C4-2B (cell line): ENCODE measurements around the gene MUC6.

ENCODE experiments used
- ZFX ChIP-seq: fragments of 450-650 bp; IDR thresholded peaks from 2 replicates; pipeline ENCODE4 v1.6.1; 2017
- TF ChIP-seq, protein P1 (sequence below): fragments of 450-650 bp; conservative IDR thresholded peaks from 2 replicates; pipeline ENCODE4 v1.5.1; 2017; ENCODE audit warnings: mild to moderate bottlenecking

DNA sequence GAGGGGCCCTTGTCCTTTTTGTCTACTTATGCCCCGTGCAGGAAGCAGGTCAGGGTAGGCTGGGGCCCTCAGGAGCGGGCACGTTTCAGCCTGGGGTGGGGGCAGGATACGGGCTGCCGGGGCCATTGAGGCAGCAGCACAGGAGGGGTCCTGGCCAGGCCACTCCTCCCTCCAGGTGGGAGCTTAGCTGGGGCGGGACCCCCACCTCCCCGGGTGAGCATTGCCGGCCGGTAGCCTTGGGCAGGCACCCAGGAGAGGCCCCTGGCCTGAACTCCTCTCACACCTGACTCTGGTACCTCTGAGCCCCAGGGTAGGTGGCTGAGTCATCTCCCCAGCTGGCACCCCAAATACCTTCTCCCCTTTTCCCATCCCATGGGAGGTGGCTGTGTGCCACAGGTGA is 5.0 kb upstream of the MUC6 start:
- TF ChIP-seq, protein P1, sequence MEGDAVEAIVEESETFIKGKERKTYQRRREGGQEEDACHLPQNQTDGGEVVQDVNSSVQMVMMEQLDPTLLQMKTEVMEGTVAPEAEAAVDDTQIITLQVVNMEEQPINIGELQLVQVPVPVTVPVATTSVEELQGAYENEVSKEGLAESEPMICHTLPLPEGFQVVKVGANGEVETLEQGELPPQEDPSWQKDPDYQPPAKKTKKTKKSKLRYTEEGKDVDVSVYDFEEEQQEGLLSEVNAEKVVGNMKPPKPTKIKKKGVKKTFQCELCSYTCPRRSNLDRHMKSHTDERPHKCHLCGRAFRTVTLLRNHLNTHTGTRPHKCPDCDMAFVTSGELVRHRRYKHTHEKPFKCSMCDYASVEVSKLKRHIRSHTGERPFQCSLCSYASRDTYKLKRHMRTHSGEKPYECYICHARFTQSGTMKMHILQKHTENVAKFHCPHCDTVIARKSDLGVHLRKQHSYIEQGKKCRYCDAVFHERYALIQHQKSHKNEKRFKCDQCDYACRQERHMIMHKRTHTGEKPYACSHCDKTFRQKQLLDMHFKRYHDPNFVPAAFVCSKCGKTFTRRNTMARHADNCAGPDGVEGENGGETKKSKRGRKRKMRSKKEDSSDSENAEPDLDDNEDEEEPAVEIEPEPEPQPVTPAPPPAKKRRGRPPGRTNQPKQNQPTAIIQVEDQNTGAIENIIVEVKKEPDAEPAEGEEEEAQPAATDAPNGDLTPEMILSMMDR: no peak
- no peak for TF ChIP-seq ZFX
